HG03457 (cell line): ENCODE measurements around the gene PKIB.

Experiments
- ATAC-seq: cut with Tn5 transposase; IDR thresholded peaks from one replicate; pipeline ENCODE4 v1.9.1; 2021; ENCODE audit warnings: moderate number of reproducible peaks; ENCODE audit not compliant: unreplicated experiment

The PKIB gene

GRCh38 chr6:122702841-122703240, 92.6 kb downstream of the PKIB start:
- ATAC-seq = no peak

DNA sequence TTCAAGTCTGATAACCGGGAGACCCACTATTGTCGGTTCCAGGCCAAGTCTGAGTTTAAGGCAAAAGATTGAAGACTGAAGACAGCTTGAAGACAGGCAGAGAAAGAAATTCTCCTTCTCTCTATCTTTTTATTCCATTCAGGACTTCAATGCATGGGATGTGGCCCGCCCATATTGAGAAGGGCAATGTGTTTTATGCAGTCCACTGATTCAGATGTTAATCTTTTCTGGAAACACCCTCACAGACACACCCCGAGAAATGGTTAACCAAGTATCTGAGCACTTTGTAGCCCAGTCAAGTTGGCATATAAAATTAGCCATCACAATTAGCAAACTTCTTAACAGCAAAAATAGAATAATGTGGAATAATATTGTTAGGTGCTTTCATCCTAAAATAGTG, 93.9 kb downstream of the PKIB start:
- ATAC-seq = no peak

- ATAC-seq = peak; percentile 97
These were observed 99.8 kb downstream of the PKIB start for GRCh38 chr6:122709922-122710512.

DNA sequence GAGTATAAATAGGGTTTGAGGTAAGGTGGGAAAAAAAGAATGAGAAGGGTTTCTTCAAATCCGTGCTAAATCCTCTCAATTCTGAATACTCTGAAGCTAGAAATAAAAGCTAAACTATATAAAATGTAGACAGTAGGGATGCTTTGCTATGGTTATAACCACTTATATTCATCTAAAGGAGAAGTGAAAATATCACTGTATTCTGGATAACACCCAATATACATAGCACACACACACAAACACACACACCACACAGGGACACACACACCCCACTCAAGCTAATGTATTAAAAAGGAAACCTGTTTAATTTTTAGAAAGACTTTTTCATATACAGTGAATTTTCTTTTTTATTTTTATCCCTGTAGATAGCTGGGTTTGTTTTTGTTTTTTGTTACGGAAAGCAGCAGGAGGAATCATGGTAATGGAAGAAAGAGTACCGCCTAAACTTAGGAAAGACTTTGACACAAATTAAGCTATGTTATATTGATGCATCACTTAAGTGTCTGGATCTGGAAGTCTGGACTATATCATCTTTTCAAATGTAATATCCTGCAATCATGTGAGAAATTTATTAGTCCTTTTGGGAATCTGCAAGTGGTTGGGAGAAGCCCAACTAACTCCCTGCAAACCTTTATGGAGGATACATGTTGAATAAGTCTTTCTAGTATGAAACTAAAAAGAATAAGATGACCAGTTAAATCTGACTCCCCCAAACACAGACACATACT, 100.9 kb downstream of the PKIB start:
- ATAC-seq = no peak

DNA sequence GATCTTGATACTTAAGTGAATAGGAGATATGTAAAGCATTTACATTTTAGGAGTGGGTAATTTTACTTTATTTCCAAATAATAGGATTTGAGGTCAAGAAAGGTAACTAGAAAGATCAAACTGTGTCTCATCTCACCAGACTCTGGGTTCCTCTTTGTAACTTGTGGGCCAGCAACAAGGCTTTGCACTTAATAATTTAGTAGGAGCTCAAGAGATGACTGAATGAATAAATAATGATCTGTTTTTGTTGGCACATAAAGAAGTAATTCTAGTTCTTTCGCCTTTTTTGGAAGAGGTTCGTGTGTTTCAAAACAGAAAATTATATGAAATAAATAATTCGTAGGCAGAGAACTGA, 101.9 kb downstream of the PKIB start:
- no peak for ATAC-seq

GRCh38 chr6:122712448-122713137, 102.4 kb downstream of the PKIB start:
- no peak for ATAC-seq

- no peak for ATAC-seq
These were observed 102.9 kb downstream of the PKIB start for GRCh38 chr6:122713138-122713537.

- ATAC-seq = no peak
These were observed 103.9 kb downstream of the PKIB start for GRCh38 chr6:122714059-122714458.

- no peak for ATAC-seq
These were observed 105.5 kb downstream of the PKIB start for GRCh38 chr6:122715725-122716124.

DNA sequence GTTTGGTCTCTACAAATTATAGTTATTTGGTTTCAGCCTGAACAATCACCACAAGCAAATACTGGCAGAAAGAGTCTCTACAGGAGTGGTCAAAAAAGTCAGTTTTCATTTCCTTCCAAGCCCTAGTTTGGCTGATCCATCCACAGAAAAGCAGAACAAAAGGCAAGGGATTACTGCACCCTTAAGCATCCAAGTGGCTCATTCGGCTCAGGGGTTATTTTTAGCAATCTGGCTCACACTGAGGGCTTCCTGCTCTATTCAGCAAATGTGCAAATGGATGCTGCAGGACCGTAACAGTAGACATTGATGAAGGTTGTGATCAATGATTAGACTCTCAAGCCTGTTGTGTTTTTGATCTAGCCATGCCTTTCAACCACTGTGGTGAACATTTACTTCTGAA, 107.1 kb downstream of the PKIB start:
- no peak for ATAC-seq

- ATAC-seq = no peak
These were observed 108.4 kb downstream of the PKIB start for GRCh38 chr6:122718616-122719015.

GRCh38 chr6:122719176-122719575, 109.0 kb downstream of the PKIB start:
- no peak for ATAC-seq

DNA sequence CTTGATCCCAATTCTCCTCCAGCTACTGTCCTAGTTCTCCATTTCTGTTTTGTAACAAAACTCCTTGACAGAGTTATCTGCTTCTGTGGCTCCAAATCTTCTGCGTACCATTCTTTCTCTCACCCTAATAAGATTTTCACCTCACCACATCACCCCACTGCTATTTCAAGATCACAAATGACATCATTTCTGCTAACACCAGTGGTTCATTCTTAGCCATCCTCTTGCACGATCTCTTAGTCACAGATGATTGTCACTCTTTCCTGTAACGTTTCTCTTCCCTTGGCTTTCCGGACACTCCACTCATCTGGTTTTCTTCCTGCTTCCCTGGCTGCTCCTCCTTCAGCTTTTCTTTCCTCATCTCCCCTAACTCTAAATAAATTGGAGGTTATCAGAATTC, 112.5 kb downstream of the PKIB start:
- no peak for ATAC-seq

DNA sequence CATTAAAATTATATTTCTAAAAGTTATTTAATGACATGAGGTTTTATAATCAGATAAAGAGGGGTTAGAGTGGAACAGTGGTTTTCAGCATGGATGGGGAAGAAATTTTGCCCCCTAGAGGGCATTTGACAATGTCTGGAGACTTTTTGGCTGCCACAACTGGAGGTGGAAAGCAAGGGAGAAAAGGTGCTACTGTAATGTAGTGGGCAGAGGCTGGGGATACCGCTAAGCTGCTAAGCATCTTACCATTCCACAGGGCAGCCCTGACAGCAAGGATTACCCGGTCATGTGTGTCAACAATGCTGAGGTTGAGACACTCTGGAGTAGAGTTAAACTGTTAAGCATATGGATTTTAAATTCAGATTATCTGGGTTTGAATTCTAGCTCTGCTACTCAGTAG, 116.4 kb downstream of the PKIB start:
- ATAC-seq = no peak

DNA sequence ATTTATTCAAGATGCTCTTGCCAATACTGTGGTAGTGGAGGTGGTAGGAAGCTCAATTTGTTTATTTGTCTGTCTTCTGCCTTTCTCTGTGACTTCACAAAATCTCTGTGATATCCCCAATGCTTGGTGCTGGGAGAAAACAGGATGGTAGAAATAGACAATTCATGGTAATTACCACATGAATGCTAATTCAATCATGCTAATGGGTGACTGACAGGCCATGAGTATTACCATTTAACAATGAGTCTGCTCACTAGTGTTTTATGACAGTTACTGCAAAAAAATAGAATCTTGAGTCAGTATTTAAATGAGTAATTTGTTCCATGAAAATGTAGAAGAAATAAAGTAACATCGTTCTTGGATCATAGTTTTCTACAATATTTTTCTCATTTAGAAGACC, 117.0 kb downstream of the PKIB start:
- no peak for ATAC-seq

GRCh38 chr6:122730334-122730733, 120.1 kb downstream of the PKIB start:
- no peak for ATAC-seq

DNA sequence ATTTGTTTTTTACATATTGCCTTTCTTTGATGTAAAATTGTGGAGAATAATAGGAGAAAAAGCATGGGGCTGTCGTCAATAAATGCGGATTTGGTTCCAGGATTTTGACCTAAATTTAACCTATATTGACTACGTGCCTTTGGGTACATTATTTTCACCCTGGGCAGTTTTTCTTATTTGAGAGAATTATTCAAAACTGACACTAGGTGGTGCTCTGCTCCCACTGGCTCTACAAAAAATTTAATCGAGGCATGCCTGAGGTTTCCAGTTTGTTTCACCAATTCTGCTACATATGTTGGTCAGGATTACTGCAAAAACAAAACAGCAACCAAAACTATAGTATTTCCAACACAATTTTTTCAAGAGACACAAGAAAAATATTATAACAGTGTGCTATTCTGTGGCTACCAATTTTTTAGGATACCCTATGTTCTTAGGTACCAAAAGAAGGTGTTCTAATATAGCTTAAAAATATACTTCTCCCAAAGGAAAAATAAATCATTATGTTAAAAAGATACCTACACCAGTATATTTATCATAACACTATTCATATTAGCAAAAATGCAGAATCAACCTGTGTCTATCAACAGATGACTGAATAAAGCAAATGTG, 120.7 kb downstream of the PKIB start:
- ATAC-seq = no peak

DNA sequence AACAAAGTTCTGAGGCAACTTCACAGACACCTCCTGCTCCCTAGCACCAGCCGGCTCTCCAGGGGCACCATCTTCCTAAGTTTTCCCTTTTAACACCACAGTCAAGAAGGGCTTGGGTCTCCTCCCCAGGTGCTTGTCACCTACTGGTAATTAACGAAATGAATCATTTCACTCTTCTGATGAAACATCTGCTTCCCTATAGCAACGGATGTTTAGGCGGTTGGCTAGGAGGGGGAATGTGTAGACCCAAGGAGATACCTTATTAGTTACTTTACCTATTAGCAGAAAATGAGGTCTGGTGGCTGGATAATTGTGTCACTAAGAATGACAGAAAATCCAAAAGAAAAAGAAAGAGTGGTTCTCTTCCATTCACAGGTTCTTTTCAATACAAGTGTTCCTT, 123.1 kb downstream of the PKIB start:
- ATAC-seq = no peak

DNA sequence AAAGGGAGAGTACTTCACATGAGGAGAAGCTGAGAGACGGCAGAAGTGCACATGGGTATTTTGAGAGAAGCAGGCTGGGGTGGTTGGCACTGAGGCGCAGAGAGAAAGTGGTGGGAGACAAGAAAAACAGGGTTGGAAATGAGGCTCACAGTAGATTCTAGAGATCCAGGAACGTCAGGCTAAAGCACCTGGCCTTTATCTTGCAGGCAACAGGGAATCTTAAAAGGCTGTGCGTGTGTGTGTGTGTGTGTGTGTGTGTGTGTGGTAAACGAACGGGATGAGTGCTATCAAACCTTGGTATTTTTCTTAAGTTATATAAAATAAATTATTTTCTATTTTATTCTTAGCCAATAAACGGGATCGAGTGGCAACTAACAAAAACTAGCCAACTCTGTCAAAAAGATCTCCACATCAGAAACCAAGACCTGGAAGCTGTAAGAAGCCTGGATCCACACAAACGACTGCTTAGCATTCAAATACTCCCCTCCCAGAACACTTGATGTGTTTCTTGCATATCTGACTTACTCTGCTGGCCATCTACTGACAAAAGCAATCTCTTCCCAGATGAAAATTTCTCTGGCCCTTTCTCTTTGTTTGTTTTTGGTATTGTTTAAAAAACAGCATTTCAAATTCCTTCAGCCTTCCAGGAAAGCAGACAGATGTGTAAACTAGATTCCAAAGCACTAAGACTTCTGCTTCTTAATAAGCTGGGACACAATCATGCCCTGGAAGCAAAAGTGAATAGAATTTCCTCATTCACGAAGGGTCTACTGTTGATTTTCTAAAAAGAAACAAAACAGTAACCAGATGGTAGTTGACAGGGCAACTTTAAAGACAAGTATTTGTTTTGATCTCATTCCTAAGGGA, 124.6 kb downstream of the PKIB start:
- no peak for ATAC-seq

- ATAC-seq = no peak
These were observed 125.4 kb downstream of the PKIB start for GRCh38 chr6:122735582-122735981.

- ATAC-seq = no peak
These were observed 126.0 kb downstream of the PKIB start for GRCh38 chr6:122736163-122736562.
